A549 treated with CORT108297 at 1 μM for 4 hours (cell line): ENCODE measurements around the gene TRPM2. TPM values are rescaled to one million over a fixed set of nuclear protein-coding genes. Genes with fewer than 3 reads are reported as not detected.

Experiments
- total RNA-seq: library from RNA; stranded (reverse); fragments of 200-300 nt; extraction: Qiagen RNA extraction; gene quantifications from 5 replicates; pipeline ENCODE4 v1.2.3, GENCODE V29; 2022

The TRPM2 gene
- total RNA-seq = 7.0 to 11.9 TPM (median 9.0 TPM) in 5 replicates

GRCh38 chr21:44353191-44353970 lies at the start of gene TRPM2:
Gene TRPM2, plus strand, starts transcription at chr21:44353621. Its CDS starts 80 bp downstream, at chr21:44353701.

GRCh38 chr21:44338971-44339910 lies 14.2 kb upstream of the TRPM2 start, which contains the start of gene CFAP410:
Gene CFAP410, minus strand, starts transcription at chr21:44339390. Its CDS starts 196 bp downstream, at chr21:44339194.

GRCh38 chr21:44454747-44455523 lies 101.5 kb downstream of the TRPM2 start, which contains the start of gene LRRC3:
Gene LRRC3, plus strand, starts transcription at chr21:44455510. Its CDS starts 1,135 bp downstream, at chr21:44456645.

Other genes starting within 250 kb of the TRPM2 start
- 1.3 to 2.6 TPM (median 2.3 TPM) in 5 replicates for gene PWP2, start 246.2 kb upstream of the TRPM2 start, total RNA-seq
- 3.1 to 5.3 TPM (median 4.1 TPM) in 5 replicates for gene GATD3, start 219.9 kb upstream of the TRPM2 start, total RNA-seq
- 2.1 to 3.3 TPM (median 3.1 TPM) in 5 replicates for gene ICOSLG, start 112.7 kb upstream of the TRPM2 start, total RNA-seq
- not detected in 5 replicates for gene DNMT3L, start 91.7 kb upstream of the TRPM2 start, total RNA-seq
- not detected in 5 replicates for gene AIRE, start 67.7 kb upstream of the TRPM2 start, total RNA-seq
- 45.3 to 59.5 TPM (median 54.3 TPM) in 5 replicates for gene PFKL, start 53.6 kb upstream of the TRPM2 start, total RNA-seq
- gene CFAP410, start 14.2 kb upstream of the TRPM2 start, total RNA-seq = 5.7 to 10.5 TPM (median 8.3 TPM) in 5 replicates
- gene LRRC3, start 101.9 kb downstream of the TRPM2 start, total RNA-seq = 1.3 to 2.3 TPM (median 2.1 TPM) in 5 replicates
- gene KRTAP10-1, start 186.6 kb downstream of the TRPM2 start, total RNA-seq = not detected in 5 replicates
- not detected in 5 replicates for gene KRTAP10-2, start 197.9 kb downstream of the TRPM2 start, total RNA-seq
- not detected in 5 replicates for gene KRTAP10-3, start 205.2 kb downstream of the TRPM2 start, total RNA-seq
- not detected in 5 replicates for gene KRTAP10-4, start 220.1 kb downstream of the TRPM2 start, total RNA-seq
- not detected in 5 replicates for gene KRTAP10-5, start 227.0 kb downstream of the TRPM2 start, total RNA-seq
- not detected in 5 replicates for gene KRTAP10-6, start 238.9 kb downstream of the TRPM2 start, total RNA-seq
- gene KRTAP10-7, start 247.0 kb downstream of the TRPM2 start, total RNA-seq = not detected in 5 replicates